ENCODE data around the gene SMYD2.
"Not testable (repeated sequence)": the region's sequence is repeated elsewhere in the genome, so short reads cannot be mapped to it uniquely, and the experiment has no call there.

Gene SMYD2

DNA sequence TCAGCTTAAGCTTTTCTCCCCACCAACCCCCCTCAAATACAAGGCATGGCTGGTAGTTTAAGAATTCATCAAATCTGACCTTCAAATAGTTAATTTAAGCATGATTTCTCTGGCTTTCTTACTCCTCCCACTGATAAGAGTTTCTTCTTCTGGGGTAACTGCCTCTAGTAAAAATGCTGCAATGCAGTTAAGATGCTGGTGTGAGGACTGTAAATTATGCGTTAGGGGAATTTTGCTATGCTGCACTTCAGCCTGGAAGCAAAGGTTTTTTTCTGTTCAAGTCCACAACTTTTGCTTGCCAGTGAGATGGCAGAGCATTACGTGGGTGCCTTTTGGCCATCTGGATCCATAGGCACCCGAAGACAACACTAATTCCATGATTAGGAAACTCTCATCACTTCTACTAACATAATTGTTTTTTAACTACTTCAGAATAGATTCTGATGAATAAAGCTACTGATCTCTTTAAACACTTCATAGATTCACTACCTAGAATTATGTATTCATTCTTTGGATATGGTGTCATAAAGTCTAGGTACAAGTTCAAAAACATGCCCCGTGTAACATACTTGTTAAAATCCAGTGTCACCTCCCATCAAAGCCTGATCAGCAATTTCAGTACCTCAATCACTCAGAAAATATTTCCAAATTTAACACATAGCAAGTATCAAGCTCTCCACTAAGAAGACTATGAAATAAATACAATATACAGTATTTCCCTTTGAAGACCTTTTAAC is 8.8 kb upstream of the SMYD2 start:
- no peak for DNase-seq

DNA sequence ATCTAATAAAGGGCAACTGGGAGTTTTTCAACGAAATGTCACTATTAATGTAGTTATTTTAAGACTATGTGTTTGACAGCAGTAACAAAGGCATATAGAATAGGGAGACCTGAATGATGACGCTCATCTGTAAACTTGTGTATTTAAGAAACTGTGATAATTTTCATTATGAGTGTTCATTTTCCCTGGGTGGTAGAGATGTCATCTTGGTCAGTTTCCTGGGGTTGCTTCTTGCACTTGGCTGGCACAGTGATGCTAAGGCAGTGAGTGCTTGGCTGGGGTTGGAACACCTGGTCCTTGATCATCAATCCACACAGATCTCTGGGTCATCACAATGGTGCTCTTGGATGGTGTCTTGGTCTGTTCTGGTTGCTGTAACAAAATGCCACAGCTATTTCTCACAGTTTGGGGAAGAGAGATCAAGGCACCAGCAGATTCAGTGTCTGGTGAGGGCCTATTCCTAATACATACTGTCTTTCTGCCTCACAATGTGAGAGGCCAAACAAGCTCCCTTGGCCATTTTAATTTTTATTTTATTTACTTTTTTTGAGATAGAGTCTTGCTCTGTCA is 7.9 kb upstream of the SMYD2 start:
- no peak for DNase-seq

DNA sequence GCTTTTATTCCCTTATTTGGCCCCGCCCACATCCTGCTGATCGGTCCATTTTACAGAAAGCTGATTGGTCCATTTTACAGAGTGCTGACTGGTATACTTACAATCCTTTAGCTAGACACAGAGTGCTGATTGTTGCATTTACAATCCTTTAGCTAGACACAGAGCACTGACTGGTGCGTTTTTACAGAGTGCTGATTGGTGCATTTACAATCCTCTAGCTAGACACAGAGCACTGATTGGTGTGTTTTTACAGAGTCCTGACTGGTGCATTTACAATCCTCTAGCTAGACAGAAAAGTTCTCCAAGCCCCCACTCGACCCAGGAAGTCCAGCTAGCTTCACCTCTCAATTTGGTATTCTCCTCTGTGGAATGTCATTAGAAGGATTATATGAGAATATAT is 5.3 kb upstream of the SMYD2 start:
- DNase-seq = not testable (repeated sequence)

DNA sequence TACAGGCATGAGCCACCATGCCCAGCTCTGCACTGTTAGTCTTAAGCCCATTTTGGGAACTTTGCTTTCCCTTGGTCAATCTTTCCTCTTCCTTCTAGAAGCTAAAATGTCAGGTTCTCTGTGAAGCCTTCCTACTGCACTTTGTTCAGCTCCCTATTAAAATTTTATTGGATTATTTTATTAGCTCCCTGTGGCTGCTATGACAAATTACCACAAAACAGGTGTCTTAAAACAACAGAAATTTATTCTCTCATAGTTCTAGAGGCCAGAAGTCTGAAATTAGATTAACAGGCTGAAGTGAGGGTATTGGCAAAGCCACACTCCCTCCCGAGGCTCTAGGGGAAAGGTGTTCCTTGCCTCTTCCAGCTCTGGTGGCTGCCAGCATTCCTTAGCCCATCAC is 4.2 kb upstream of the SMYD2 start:
- no peak for DNase-seq

DNA sequence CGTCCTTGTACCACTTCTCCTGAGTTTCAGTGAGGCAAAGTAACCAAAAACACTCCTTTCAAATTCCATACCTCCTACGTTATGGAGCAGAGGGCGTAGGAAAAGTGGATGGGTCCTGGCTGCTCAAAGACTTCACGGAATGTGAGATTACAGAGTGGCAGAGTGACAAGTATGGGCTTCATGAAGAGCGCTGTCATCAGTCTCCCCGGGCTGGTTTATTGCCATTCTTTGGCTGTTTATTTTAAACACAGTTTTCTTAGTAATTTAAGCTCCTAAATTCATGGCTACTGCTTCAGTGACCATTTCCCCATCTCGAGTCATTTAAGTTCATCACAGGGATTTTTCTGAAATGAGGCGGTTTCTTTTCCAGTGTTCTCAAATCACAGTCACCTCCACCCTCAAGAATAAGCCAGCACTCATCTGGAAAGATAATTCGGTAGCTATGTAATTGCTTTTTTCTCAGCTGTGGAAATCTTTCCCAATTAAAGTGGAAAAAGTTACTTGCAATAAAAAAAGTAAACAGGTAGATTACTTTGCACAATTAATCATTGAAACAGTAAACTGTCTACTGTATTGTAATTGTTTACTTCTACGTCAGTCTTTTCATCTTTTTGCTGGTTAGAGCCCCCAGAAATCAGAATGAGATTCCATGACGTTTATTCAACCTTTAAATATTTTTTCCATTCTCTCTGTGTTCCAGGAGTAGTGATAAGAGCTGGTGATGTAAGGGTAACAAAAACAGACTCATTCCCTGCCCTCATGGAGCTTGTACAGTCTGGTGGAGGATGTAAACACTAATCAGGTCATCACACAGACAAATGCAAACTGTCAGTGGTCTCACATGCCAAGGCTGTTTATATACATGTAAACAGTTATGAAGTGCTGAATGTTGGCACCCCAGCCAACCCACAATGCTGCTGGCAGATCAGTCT is 3.0 kb upstream of the SMYD2 start:
- DNase-seq = no peak

DNA sequence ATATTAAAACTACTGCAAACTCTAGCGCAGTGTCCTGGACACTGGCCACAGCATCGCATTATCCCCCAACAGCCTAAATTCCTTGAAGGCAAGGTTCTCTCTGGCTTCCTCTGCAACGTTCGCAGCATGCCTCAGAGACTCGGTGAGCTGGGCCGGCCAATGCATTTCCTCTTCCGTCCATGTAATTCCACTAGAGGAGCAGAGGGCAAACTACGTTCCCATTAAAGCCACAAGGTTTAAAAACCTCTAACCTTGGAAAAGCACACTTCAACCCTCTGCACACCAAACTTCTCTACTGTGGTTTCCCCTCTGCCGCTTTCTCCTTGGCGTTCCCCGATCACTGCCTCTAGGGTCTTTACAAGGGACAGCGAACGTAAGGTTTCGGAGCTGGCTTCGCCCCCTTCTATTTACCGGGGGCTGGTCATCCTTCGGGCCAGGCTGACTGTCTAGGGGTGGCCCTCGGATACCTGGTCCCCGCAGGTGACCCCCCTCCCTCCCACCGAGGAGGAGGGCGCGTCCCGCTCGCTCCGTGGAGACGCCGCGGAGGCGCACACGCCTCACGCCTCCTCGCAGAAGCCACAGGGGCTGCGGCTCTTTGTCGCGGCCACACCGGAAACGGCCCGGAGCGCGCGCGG is 456 bp upstream of the SMYD2 start:
- DNase-seq = peak in 20 of 56 donors; percentile 3 to 57 (median 30)

DNA sequence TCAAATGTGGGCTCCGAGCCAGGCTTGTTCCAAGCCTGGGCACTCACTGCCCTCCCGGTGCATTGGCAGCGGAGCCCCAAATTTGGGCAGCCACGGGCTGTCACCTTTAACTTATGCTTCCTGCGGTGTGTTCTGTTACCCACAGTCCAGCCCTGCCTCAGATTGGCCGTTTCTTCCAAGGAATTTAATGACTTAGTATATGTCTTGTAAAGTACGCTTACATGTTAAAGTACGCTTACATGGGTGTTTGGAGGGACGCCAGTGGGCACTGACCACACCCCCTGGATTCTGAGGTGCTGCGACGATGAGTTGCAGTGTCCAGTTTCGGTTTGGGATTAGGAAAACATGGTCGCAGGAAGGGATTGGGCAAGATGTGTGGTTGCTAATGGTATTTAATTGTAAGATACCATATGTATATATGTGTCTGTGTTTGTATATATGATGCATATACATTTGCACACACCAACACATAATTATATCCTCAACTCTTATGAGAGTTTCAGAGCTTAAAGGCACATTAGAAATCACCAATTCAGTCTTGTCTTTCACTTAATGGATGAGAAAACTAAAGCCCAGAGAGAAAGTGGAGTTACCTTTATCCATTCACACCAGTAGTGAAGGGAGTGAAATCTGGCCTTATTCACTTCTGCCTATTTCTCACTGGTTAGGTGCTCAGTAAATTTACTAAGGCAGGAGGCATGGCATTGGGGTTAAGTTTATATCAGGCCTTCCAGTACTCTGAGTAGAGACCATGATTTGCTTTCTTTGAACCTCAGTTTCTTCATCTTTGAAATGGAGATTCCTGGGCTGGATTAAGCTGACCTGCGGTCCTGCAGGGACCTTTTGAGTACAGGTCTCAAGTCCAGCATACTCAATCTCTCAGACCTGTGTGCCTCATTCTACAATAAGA is 1.0 kb downstream of the SMYD2 start:
- peak in 7 of 56 donors; percentile 26 to 61 (median 37) for DNase-seq

DNA sequence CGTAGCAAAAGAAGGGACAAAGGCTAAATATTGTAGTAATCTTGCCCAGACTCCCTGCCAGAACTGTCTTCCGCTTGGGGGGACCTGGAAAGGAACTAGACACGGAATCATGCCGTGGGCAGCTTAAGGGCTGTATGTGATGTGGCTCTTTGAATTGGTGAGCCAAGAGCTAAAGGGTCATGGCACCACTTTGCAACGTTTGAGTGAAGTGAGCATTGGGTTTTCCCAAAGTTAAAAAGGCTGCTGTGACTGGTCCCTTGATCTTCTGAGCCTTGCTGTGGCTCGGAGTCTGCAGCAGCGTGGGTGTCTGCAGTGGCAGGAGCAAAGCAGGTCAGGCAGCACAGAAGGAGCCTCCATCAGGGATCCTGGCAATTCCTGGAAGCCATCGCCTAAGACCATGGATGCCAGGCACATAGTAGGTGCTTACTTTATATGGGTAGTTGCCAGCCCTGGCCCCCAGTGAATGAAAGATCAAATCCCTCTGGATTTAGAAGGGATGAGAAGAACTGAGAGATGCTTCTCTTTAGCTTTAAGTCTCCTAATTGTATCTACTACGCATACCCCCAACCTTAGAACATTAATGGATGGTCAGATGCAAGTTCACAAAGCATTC is 1.8 kb downstream of the SMYD2 start:
- no peak for DNase-seq

DNA sequence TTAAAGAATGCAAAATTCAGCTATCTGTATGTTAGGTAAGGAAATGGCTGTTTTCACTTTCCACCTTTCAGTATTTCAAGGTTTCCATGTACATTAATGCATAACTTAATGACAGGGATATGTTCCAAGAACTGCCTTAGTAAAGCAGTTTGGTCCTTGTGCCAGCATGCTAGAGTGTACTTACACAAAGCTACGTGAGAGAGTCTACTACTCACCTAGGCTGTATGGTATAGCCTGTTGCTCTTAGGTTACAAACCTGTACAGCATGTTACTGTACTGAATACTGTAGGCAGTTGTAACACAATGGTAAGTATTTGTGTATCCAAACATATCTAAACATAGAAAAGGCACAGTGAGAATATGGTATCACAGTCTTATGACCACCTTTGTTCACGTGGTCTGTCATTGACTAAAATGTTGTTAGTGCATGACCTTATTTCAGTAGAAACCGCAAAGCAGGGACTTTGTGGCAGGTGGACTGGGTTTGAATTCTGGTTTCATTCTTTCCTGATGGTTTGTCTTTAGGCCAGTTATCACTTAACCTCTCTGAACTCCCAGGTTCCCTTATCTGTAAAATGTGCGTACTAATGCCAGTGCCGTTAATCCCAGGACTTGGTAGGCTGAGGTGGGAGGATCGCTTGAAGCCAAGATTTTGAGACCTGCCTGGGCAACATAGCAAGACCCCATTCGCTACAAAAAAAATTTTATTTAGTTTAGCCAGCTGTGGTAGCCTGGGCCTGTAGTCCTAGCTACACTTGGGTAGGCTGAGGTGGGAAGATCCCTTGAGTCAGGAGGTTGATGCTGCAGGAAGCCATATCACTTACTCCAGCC is 4.9 kb downstream of the SMYD2 start:
- no peak for DNase-seq

DNA sequence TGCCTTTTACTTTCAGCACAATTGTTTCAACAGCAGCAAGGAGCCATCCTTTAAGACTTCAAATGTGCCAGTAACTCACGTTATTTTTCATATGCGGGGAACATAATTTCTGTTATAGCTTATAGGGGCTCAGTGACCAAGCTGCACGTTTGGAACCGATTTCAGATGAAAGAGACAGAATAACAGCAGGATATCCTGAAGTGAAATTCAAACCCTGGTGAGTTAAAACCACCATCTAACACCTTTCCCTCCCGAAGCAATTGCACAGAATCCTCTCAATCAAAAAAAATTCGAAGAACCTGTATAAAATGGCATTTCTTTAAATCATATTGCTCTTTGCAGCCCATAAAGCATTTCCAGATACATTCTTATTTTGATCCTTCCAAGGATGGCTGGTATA is 6.9 kb downstream of the SMYD2 start:
- no peak for DNase-seq

DNA sequence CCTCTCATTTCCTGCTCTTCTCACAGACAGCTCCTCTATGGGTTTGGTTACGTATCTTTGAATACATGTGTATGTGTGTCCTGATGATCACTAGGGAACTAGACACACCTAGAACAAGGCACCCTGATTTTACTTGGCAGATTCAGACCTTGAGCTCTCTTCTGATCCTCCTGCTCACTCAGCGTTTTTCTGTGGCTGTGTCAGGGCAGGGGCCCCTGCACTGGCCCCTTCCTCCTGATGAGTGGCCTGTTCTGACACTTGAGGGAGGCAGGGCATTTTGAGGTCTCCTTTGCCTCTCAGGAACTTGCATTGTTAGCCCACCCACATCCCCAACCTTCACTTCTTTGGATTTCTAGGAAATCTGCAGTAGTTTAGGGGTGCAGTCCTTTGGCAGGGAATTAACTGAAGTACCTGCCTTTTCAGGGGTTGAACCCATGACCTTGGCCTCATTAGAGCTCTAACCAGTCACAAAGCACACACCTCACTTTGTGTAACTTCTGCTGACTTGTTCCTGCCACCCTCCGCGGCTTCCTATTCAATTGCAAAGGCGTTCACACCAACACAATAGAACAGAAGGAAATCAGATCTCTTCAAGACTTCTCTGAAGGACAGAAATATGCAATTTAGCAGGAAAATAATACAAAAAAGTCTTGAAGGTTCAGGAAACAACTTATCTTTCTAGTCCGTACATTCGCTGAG is 8.8 kb downstream of the SMYD2 start:
- no peak for DNase-seq

DNA sequence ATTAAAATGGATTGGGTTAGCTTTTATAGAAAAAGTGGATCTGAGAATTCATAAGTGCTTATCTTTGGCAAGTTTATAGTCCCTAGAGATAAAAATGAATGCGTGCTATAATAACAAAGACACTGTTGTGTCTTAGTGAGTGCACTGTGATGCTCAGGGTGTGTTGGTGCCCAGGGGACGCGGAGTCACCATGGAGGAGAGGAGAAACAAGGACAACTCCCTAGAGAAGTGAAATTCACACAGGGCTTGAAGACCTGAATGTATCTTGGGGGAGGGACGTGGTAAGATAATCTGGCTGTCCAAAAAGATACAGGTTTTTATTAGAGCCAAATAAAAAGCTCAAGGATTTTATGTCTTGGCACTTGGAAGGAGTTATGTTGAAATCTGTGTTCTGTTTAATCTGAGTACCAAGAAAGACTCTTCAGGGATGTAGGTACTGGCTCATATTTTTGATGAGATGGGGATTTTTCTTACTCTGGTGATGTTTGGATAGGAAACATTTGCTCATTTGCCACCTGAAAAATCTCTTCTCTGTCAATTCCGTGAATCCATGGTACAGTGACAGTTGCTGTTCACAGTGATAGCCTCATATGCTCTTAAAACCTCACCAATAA is 9.6 kb downstream of the SMYD2 start:
- DNase-seq = no peak

DNA sequence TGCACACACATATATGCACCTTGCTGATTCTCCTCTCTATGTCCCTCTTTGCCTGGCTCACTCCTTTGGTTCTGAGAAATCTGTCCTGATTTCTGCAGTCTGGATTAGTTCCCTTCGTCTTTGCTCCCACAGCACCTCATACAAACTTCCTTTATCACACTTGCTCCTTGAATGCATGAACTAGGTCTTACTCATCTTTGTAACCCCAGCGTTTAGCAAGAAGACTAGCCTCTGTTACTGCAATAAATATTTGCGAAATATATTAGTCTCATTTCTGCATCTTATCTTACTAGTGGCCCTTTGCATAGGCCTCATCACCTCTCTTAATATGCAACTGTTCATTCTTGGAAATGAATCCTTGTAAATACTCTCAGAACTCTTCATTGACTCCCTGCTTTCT is 11.4 kb downstream of the SMYD2 start:
- DNase-seq = no peak

DNA sequence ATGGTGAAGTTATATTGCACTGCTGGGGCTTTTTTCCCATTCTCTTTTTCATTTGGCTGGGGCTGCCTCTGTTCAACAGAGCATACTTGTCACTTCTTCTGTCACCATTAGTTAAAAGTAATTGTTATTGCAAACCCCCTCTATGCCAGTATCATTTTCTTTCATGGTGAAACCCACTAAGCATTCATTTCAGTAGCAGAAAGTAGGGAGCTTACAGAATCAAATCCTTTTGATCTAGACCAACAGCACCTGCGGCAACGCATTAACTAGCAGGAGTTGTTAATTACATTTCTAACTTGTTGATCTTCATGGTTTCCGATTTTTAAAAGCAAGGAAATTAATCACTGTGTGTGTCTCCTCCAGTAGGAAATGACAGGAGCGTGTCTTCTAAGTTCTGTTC is 15.0 kb downstream of the SMYD2 start:
- DNase-seq = no peak

DNA sequence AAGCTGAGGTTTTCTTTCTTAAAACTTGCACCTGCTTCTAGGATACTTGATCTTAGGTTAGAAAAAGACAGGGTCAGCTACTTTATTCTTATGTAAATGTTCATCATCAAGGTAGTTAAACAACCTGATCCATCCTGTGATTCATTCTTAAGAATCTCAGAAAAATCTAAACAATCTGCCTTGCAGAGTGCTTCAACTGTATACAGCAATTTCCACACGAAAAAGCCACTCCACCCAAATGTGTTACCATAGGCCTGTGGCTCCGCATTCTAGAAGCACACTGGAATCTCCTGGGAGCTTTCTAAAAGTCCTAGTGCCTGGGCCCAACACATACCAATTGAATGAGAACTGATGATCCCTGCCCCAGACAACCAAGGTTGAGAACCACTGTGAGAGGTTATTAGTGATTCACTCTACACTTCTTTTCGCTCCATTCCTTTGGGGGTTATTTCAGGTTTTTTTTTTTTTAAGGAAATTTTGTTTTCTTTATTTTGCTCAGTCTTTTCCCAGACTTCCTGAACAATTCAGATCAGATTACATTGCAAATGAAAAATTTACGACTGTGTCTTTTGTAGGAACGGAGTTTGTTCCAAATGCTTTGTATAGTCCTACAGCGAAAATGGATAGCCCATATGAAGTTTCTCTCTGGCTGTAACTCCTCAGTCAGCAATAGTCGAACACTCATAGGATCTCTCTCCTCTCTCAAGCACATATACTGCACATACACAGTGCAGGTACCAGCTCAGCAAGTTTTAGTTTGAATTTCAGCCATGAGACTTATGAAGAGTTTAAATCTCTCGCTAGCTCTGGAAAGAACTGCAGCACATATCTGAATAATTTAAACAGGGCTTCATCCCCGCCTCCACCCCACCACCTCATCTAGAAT is 16.1 kb downstream of the SMYD2 start:
- no peak for DNase-seq

DNA sequence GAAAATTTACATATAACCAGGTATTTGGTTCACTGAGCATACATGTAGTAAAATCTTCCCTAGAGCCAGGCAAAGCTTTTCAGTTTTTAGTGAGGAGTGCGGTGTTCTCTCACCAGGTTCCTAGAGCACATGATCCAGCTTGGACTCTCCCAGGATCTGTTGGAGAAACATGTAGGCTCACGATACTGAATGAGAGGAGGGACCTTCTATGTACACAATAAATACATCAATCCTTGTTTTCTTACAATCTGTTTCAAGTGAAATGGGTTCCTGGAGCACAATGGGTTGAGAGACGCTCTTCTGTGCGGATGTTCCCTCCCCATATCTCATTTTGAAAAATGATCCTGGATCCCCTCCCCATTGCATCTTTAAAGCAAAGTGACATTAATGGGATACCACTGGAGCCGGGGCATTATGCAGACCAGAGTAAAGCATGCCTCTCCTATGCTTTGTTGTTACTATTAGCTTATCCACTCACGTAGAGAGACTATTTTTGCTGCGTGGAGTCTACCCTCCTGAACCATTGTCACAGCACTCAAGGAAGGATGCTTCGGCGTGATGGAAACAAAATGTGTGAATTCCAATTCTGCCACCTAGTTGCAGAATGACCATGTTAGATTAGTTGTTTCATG is 19.3 kb downstream of the SMYD2 start:
- no peak for DNase-seq

DNA sequence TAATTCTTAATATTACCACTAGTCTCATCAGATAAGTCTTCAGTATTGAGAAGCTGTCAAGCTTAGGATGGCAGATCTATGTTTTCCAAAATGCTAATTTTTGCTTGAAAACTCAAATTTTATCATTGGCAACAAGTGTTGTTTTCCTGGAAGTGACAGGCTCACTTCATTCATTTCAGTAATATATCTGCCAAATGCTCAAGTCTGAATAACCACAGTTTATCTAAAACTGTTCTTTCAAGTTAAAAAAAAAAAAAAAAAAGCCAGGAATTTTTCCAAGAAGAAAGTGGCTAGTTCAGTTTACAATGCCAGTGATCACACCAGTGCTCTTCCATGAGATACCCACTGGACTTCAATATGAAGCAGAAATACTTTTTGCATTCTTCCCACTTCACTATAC is 20.6 kb downstream of the SMYD2 start:
- no peak for DNase-seq

Data from amygdala (tissue), 56 donors.